ENCODE results near the gene TEAD2. TPM values are rescaled to one million over a fixed set of nuclear protein-coding genes. Genes with fewer than 3 reads are reported as not detected.
A peak's percentile ranks its signal among the peaks of the same experiment; 100 is the strongest.
"Not testable (repeated sequence)": the region's sequence is repeated elsewhere in the genome, so short reads cannot be mapped to it uniquely, and the experiment has no call there.

Gene TEAD2
- total and polyA plus RNA-seq, 2 of the 13 experiments (the other 11 are each of a cell fraction or from before 2014, with no cell fraction given) = 10.8 to 12.5 TPM

- H3K79me2 ChIP-seq (ENCODE audit: insufficient read depth, low read length); H3K36me3 ChIP-seq (replicated peaks in 1 of 2; ENCODE audit: control insufficient read depth in 1 of 2, insufficient read depth in 2 of 2, low read length in 2 of 2); H3K27me3 ChIP-seq (ENCODE audit: control insufficient read depth in 1 of 2, insufficient read depth in 2 of 2, low read length in 2 of 2); POLR2A ChIA-PET; CTCF ChIA-PET (ENCODE audit: low intra/inter-chr PET ratio, low total read pairs); FAIRE-seq; H4K20me1 ChIP-seq (ENCODE audit: insufficient read depth, low read length); H3K4me2 ChIP-seq (ENCODE audit: low read depth, low read length); H3K9me3 ChIP-seq (ENCODE audit: low read length); H2AFZ ChIP-seq (ENCODE audit: low read length); ATAC-seq; BruUV-seq (replicated peaks); in situ Hi-C loops (cut with HindIII; ENCODE audit: extremely low pct_ligation_motif_present, low pct_unique_long_range_greater_than_20kb); H3K9ac ChIP-seq (ENCODE audit: insufficient read depth, low read depth, low read length); intact Hi-C loops (cut with micrococcal nuclease; ENCODE audit: unreplicated experiment); DNase-seq (ENCODE audit: low spot score); H3K27ac ChIP-seq (ENCODE audit: extremely low read length, insufficient read depth, low read length); H3K4me3 ChIP-seq (replicated peaks in 1 of 3; ENCODE audit: insufficient read depth in 1 of 3, low read depth in 2 of 3, low read length in 3 of 3): not testable (repeated sequence)
- WGBS (ENCODE audit: low lambda C conversion rate) = 59% methylated on average over 13 of the region's 13 CpGs
- H3K4me1 ChIP-seq (ENCODE audit: insufficient read depth, low read length) = peaks cover 35% of the 10 kb centered on the region
Measured at GRCh38 chr19:49332691-49333417, 29.4 kb downstream of the TEAD2 start.

DNA sequence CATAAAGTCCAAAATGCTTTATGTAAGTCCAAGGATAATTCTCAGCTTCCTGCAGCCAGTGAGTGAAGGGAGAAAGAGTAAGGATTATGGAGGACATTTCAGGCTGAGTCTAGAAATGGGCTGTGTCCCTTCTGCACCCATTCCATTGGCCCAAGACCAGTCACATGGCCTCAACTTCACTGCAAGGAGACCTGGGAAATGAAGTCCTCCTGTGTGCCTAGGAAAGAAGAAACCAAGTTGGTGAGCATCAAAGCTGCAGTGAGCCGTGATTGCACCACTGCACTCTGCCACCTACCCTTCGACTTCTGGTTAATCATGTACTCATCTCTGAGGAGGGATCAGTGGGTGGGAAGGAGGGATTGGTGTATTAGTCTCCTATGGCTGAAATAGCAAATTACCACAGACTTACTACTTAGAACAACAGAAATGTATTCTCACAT, 30.6 kb downstream of the TEAD2 start:
- H3K36me3 ChIP-seq (replicated peaks in 1 of 2; ENCODE audit: control insufficient read depth in 1 of 2, insufficient read depth in 2 of 2, low read length in 2 of 2) = no peaks in the 10 kb centered on the region
- peaks cover 35% of the 10 kb centered on the region for H3K4me1 ChIP-seq (ENCODE audit: insufficient read depth, low read length)
- 4% methylated on average over 2 of the region's 2 CpGs for WGBS (ENCODE audit: low lambda C conversion rate)
- H3K4me3 ChIP-seq (replicated peaks in 1 of 3; ENCODE audit: insufficient read depth in 1 of 3, low read depth in 2 of 3, low read length in 3 of 3) = peak overlapping the region in 1 of 3 experiments; percentile 17; a peak in 2 of 6 replicates
- H3K79me2 ChIP-seq (ENCODE audit: insufficient read depth, low read length) = no peaks in the 10 kb centered on the region
- CTCF ChIA-PET (ENCODE audit: low intra/inter-chr PET ratio, low total read pairs) = no interaction called here
- H4K20me1 ChIP-seq (ENCODE audit: insufficient read depth, low read length) = no peaks in the 10 kb centered on the region
- ATAC-seq (peak; percentile 96), DNase-seq (ENCODE audit: low spot score) (peak; percentile 86), FAIRE-seq (peak; percentile 99)
- in situ Hi-C loops (cut with HindIII; ENCODE audit: extremely low pct_ligation_motif_present, low pct_unique_long_range_greater_than_20kb) (no loop called here), intact Hi-C loops (cut with micrococcal nuclease; ENCODE audit: unreplicated experiment) (no loop called here)
- H2AFZ ChIP-seq (ENCODE audit: low read length) = no peak overlapping the region
- no peak overlapping the region for H3K27ac ChIP-seq (ENCODE audit: extremely low read length, insufficient read depth, low read length)
- H3K9ac ChIP-seq (ENCODE audit: insufficient read depth, low read depth, low read length) = no peak overlapping the region
- POLR2A ChIA-PET = interaction anchor here (1.3 kb wide), 1 partner anchor 9 kb away, joined by 4 read pairs; no protein-coding TSS in a partner anchor
- no peaks in the 10 kb centered on the region for H3K27me3 ChIP-seq (ENCODE audit: control insufficient read depth in 1 of 2, insufficient read depth in 2 of 2, low read length in 2 of 2)
- BruUV-seq (replicated peaks) = no TSS peak
- H3K4me2 ChIP-seq (ENCODE audit: low read depth, low read length) = peak overlapping the region; percentile 50
- no peaks in the 10 kb centered on the region for H3K9me3 ChIP-seq (ENCODE audit: low read length)
- TF ChIP-seq CEBPB (IDR thresholded peaks at IDR 0.05; ENCODE audit: borderline replicate concordance, low read depth, low read length) (peak; percentile 92), ZNF605 (CRISPR knock-in tag; IDR thresholded peaks at IDR 0.05) (0 out of 2 replicates have a peak, but pooled peaks have one; percentile 19), ZNF367 (CRISPR knock-in tag; IDR thresholded peaks at IDR 0.05; ENCODE audit: borderline replicate concordance) (no peak), FOXA3 (CRISPR knock-in tag; IDR thresholded peaks at IDR 0.05) (peak; percentile 29; the same call in 1 of the 2 replicates), ZNF460 (CRISPR knock-in tag; IDR thresholded peaks at IDR 0.05; ENCODE audit: borderline replicate concordance) (no peak), NFYC (CRISPR knock-in tag; IDR thresholded peaks at IDR 0.05) (peak; percentile 91), HOMEZ (CRISPR knock-in tag; IDR thresholded peaks at IDR 0.05; ENCODE audit: low read depth) (peak; percentile 18; the same call in 1 of the 2 replicates), HOXA3 (CRISPR knock-in tag; IDR thresholded peaks at IDR 0.05) (peak; percentile 56; the same call in 1 of the 2 replicates), POLR2AphosphoS5 (IDR thresholded peaks at IDR 0.05; ENCODE audit: low read depth, low read length) (peak; percentile 55), IRF2 (CRISPR knock-in tag; IDR thresholded peaks at IDR 0.05) (peak; percentile 85), MZF1 (CRISPR knock-in tag; IDR thresholded peaks at IDR 0.05; ENCODE audit: borderline replicate concordance) (no peak), NR2F2 (IDR thresholded peaks at IDR 0.05; ENCODE audit: borderline replicate concordance, low read depth) (no peak), ZNF205 (CRISPR knock-in tag; IDR thresholded peaks at IDR 0.05) (0 out of 2 replicates have a peak, but pooled peaks have one; percentile 35)
- TF ChIP-seq, protein P1, sequence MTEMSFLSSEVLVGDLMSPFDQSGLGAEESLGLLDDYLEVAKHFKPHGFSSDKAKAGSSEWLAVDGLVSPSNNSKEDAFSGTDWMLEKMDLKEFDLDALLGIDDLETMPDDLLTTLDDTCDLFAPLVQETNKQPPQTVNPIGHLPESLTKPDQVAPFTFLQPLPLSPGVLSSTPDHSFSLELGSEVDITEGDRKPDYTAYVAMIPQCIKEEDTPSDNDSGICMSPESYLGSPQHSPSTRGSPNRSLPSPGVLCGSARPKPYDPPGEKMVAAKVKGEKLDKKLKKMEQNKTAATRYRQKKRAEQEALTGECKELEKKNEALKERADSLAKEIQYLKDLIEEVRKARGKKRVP (CRISPR knock-in tag; IDR thresholded peaks at IDR 0.05) = peak in 1 of 2 experiments; percentile 53; a peak in 2 of 4 replicates

Data from HepG2 (cell line).